Ishikawa (cell line): ENCODE data around the gene NYAP1.

Source experiments
- CEBPB ChIP-seq: IDR thresholded peaks from 2 replicates; pipeline ENCODE4 v1.6.1; 2012
- CREB1 ChIP-seq: IDR thresholded peaks from 2 replicates; pipeline ENCODE4 v1.6.1; 2012; ENCODE audit warnings: low read depth
- EGR1 ChIP-seq: IDR thresholded peaks from 2 replicates; pipeline ENCODE4 v1.6.1; 2012
- EP300 ChIP-seq: IDR thresholded peaks from 2 replicates; pipeline ENCODE4 v1.6.1; 2012; ENCODE audit warnings: borderline replicate concordance
- FOXM1 ChIP-seq: IDR thresholded peaks from 2 replicates; pipeline ENCODE4 v1.6.1; 2012; ENCODE audit warnings: low read depth, borderline replicate concordance
- MAX ChIP-seq: IDR thresholded peaks from 2 replicates; pipeline ENCODE4 v1.6.1; 2012
- NFIC ChIP-seq: IDR thresholded peaks from 2 replicates; pipeline ENCODE4 v1.6.1; 2012
- RAD21 ChIP-seq: IDR thresholded peaks from 2 replicates; pipeline ENCODE4 v1.6.1; 2012; ENCODE audit warnings: low read depth
- REST ChIP-seq: IDR thresholded peaks from 2 replicates; pipeline ENCODE4 v1.6.1; 2012; ENCODE audit warnings: low read depth, mild to moderate bottlenecking
- TAF1 ChIP-seq: IDR thresholded peaks from 2 replicates; pipeline ENCODE4 v1.6.1; 2012; ENCODE audit warnings: low read depth, mild to moderate bottlenecking
- TCF12 ChIP-seq: IDR thresholded peaks from 2 replicates; pipeline ENCODE4 v1.6.1; 2012; ENCODE audit warnings: low read depth
- TEAD4 ChIP-seq: IDR thresholded peaks from 2 replicates; pipeline ENCODE4 v1.6.1; 2012
- USF1 ChIP-seq: IDR thresholded peaks from 2 replicates; pipeline ENCODE4 v1.6.1; 2012
- YY1 ChIP-seq: IDR thresholded peaks from 2 replicates; pipeline ENCODE4 v1.6.1; 2012; ENCODE audit warnings: low read depth
- ZBTB7A ChIP-seq: IDR thresholded peaks from 2 replicates; pipeline ENCODE4 v1.6.1; 2012; ENCODE audit warnings: low read depth

Gene NYAP1

GRCh38 chr7:100475549-100475948 is 8.2 kb upstream of the NYAP1 start:
- no peak for TF ChIP-seq EGR1
- no peak for TF ChIP-seq TCF12
- TF ChIP-seq RAD21: no peak
- no peak for TF ChIP-seq USF1
- TF ChIP-seq CEBPB: no peak
- no peak for TF ChIP-seq NFIC
- no peak for TF ChIP-seq TAF1
- no peak for TF ChIP-seq YY1
- no peak for TF ChIP-seq EP300
- TF ChIP-seq FOXM1: no peak
- TF ChIP-seq CREB1: no peak
- no peak for TF ChIP-seq REST
- TF ChIP-seq TEAD4: no peak

- no peak for TF ChIP-seq ZBTB7A
- TF ChIP-seq USF1: no peak
- no peak for TF ChIP-seq CREB1
- no peak for TF ChIP-seq TAF1
- TF ChIP-seq CEBPB: no peak
- TF ChIP-seq NFIC: no peak
- TF ChIP-seq TCF12: no peak
- no peak for TF ChIP-seq YY1
- no peak for TF ChIP-seq EGR1
- TF ChIP-seq TEAD4: no peak
- TF ChIP-seq FOXM1: no peak
- no peak for TF ChIP-seq MAX
These were observed 7.5 kb upstream of the NYAP1 start for GRCh38 chr7:100476101-100476780.

GRCh38 chr7:100476903-100477870 is 6.5 kb upstream of the NYAP1 start:
- TF ChIP-seq NFIC: no peak
- TF ChIP-seq TEAD4: no peak
- TF ChIP-seq USF1: no peak
- no peak for TF ChIP-seq EP300
- TF ChIP-seq ZBTB7A: no peak
- no peak for TF ChIP-seq TCF12
- no peak for TF ChIP-seq EGR1
- TF ChIP-seq MAX: no peak

- TF ChIP-seq TEAD4: no peak
- no peak for TF ChIP-seq ZBTB7A
- TF ChIP-seq FOXM1: no peak
These were observed 5.9 kb upstream of the NYAP1 start for GRCh38 chr7:100477871-100478267.

- TF ChIP-seq USF1 (peak; percentile 72), RAD21 (no peak), FOXM1 (no peak), YY1 (peak; percentile 44; the same call in 1 of the 2 replicates), CEBPB (no peak), EP300 (peak; percentile 48; the same call in 1 of the 2 replicates), CREB1 (no peak), TAF1 (peak; percentile 59; the same call in 1 of the 2 replicates), TCF12 (no peak), NFIC (peak; percentile 99), TEAD4 (no peak), MAX (peak; percentile 48; the same call in 1 of the 2 replicates), ZBTB7A (peak; percentile 82; the same call in 1 of the 2 replicates)
These were observed 4.6 kb upstream of the NYAP1 start, which contains the start of gene TSC22D4 for GRCh38 chr7:100478958-100479660. TSC22D4 (minus strand) TSS chr7:100479214; CDS start chr7:100478038, 1,176 bp downstream.
